PC-3 (cell line): Measurements from ENCODE around the gene CTXN1.

Experiments
- CTCF ChIP-seq: fragments of 300-600 bp; sonication (generic); conservative IDR thresholded peaks from 2 replicates; pipeline ENCODE4 v1.5.1; 2017; ENCODE audit warnings: antibody characterized with exemption, low read depth, mild to moderate bottlenecking, low read length
- EZH2phosphoT487 ChIP-seq: fragments of 300-600 bp; sonication (generic); IDR thresholded peaks from 2 replicates; pipeline ENCODE4 v1.6.1; 2018; ENCODE audit warnings: mild to moderate bottlenecking, antibody characterized with exemption, low read length, borderline replicate concordance

GRCh38 chr19:7905859-7906258 is 20.1 kb downstream of the CTXN1 start:
- TF ChIP-seq CTCF, result no peak
- TF ChIP-seq EZH2phosphoT487, result no peak
